K562 (cell line): ENCODE data around the gene LRP2. TPM values are rescaled to one million over a fixed set of nuclear protein-coding genes. Genes with fewer than 3 reads are reported as not detected.

Experiments used
- CREB5 ChIP-seq: fragments of 250-450 bp; sonication (Bioruptor Pico); IDR thresholded peaks from 2 replicates; pipeline ENCODE4 v1.5.0; 2020; ENCODE audit warnings: mild to moderate bottlenecking
- E2F1 ChIP-seq: sonication (generic); formaldehyde crosslinking; IDR thresholded peaks from 2 replicates; pipeline ENCODE4 v1.8.1; 2023; ENCODE audit warnings: mild to moderate bottlenecking, missing genetic modification reagents, moderate library complexity
- E2F6 ChIP-seq, 2 experiments: IDR thresholded peaks; 2 replicates each; pipeline ENCODE4 v1.6.1; 2011; ENCODE audit warnings: borderline replicate concordance in 1 of 2, control low read depth in 1 of 2, low read depth in 1 of 2, low read length in 1 of 2, mild to moderate bottlenecking in 1 of 2, mixed read lengths in 1 of 2, moderate library complexity in 1 of 2; ENCODE audit not compliant: insufficient read depth in 1 of 2, insufficient read length in 1 of 2, poor library complexity in 1 of 2, severe bottlenecking in 1 of 2; ENCODE audit errors: extremely low read depth in 1 of 2
- KAT7 ChIP-seq: sonication (generic); formaldehyde crosslinking; IDR thresholded peaks from 2 replicates; pipeline ENCODE4 v1.8.0; 2022; ENCODE audit warnings: missing genetic modification reagents, mild to moderate bottlenecking, borderline replicate concordance
- MAX ChIP-seq: sonication (generic); formaldehyde crosslinking; IDR thresholded peaks from 2 replicates; pipeline ENCODE4 v1.9.0; 2022; ENCODE audit warnings: mild to moderate bottlenecking, missing genetic modification reagents
- MGA ChIP-seq: fragments of 450-650 bp; IDR thresholded peaks from 2 replicates; pipeline ENCODE4 v1.6.1; 2016; ENCODE audit warnings: mild to moderate bottlenecking, moderate library complexity
- NCOR1 ChIP-seq: fragments of 450-650 bp; IDR thresholded peaks from 2 replicates; pipeline ENCODE4 v1.6.1; 2016; ENCODE audit warnings: mild to moderate bottlenecking, moderate library complexity
- PHF8 ChIP-seq: fragments of 200-600 bp; sonication (generic); IDR thresholded peaks from 2 replicates; pipeline ENCODE4 v1.6.1; 2012; ENCODE audit warnings: mixed run types, mild to moderate bottlenecking, inconsistent platforms, low read length, moderate library complexity, borderline replicate concordance
- POLR2A ChIP-seq: fragments of 450-650 bp; conservative IDR thresholded peaks from 2 replicates; pipeline ENCODE4 v1.6.1; 2016
- PYGO2 ChIP-seq: fragments of 450-650 bp; IDR thresholded peaks from 2 replicates; pipeline ENCODE4 v1.6.1; 2016; ENCODE audit warnings: mild to moderate bottlenecking, missing genetic modification characterization, moderate library complexity, missing compliant biosample characterization
- SAFB2 ChIP-seq: fragments of 200-400 bp; formaldehyde crosslinking; IDR thresholded peaks from 2 replicates; pipeline ENCODE4 v1.6.1; 2018; ENCODE audit warnings: borderline replicate concordance, low read length, low read depth, moderate library complexity; ENCODE audit not compliant: severe bottlenecking
- polyA plus RNA-seq, 8 experiments: library from polyadenylated mRNA; depleted of rRNA in 4 of 8; stranded (reverse) in 5 of 8; unstranded in 3 of 8; fragments of >200 nt; fragmentation: Nextera tagmentation in 2 of 8; fragmentation: Illumina TruSeq in 1 of 8; extraction: Ambion mirVana in 2 of 8; extraction: Trizol in 1 of 8; gene quantifications; 2 replicates each; pipeline versions ENCODE4 v1.2.1 to v1.2.3, GENCODE V29; 2011 to 2014; ENCODE audit warnings: inconsistent platforms in 1 of 8, missing spikeins in 1 of 8
- total RNA-seq, 7 experiments: library from RNA; depleted of rRNA in 6 of 7; stranded (reverse); fragments of >200 nt in 6 of 7; fragmentation: Illumina TruSeq in 2 of 7; extraction: Trizol in 2 of 7; gene quantifications; 2 replicates each; pipeline versions ENCODE4 v1.2.1 to v1.2.3, GENCODE V29; 2011 to 2021; ENCODE audit warnings: low replicate concordance in 1 of 7

LRP2 gene
- total and polyA plus RNA-seq, 9 of the 15 experiments (the other 6 are each of a cell fraction or from before 2014, with no cell fraction given) = 0.04 to 0.18 (median 0.11) TPM; not detected in 1

- peak; percentile 46 for TF ChIP-seq MGA
- TF ChIP-seq NCOR1 = no peak
- TF ChIP-seq SAFB2 = no peak
- no peak for TF ChIP-seq CREB5 (CRISPR knock-in tag)
- TF ChIP-seq MAX = peak; percentile 81
- TF ChIP-seq POLR2A = no peak
- 0 out of 2 replicates have a peak, but pooled peaks have one; percentile 36 for TF ChIP-seq KAT7 (CRISPR knock-in tag)
- TF ChIP-seq E2F6 (IDR thresholded peaks at IDR 0.05; ENCODE audit: borderline replicate concordance in 1 of 2, extremely low read depth in 1 of 2, insufficient read depth in 1 of 2, insufficient read length in 1 of 2, low read depth in 1 of 2, low read length in 1 of 2, poor library complexity in 1 of 2, severe bottlenecking in 1 of 2) = peak; percentile 29 to 49
- TF ChIP-seq PYGO2 (tag) = no peak
- peak; percentile 11; the same call in 1 of the 2 replicates for TF ChIP-seq PHF8
- no peak for TF ChIP-seq E2F1 (CRISPR knock-in tag)
Measured at GRCh38 chr2:169363560-169364150, 1.3 kb upstream of the LRP2 start (continued).
